Activated CD4-positive, CD25-positive, alpha-beta regulatory T cell treated with anti-CD3 and anti-CD28 coated beads, Interleukin-2, amount 50 U/mL, for 24 hours (primary cell): ENCODE measurements around the gene FOXD2.
"Not testable (repeated sequence)": the region's sequence is repeated elsewhere in the genome, so short reads cannot be mapped to it uniquely, and the experiment has no call there.

Experiments used
- ATAC-seq, 2 donors: fragments of 150-1000 bp; cut with Tn5 transposase; one replicate each; pipeline ENCODE4 v1.10.0; 2021; ENCODE audit warnings: mild to moderate bottlenecking in 1 of 2, moderate library complexity in 1 of 2

Gene FOXD2

GRCh38 chr1:47440599-47441081 lies 2.8 kb downstream of the FOXD2 start:
- ATAC-seq, result no peak

- no peak for ATAC-seq
These were observed 3.7 kb downstream of the FOXD2 start for GRCh38 chr1:47441450-47442106.

- ATAC-seq, result no peak
These were observed 4.4 kb downstream of the FOXD2 start for GRCh38 chr1:47442202-47442601.

GRCh38 chr1:47442842-47443529 lies 5.1 kb downstream of the FOXD2 start:
- ATAC-seq, result no peak

GRCh38 chr1:47443530-47444296 lies 5.9 kb downstream of the FOXD2 start:
- no peak for ATAC-seq

GRCh38 chr1:47444297-47444561 lies 6.4 kb downstream of the FOXD2 start:
- no peak for ATAC-seq

GRCh38 chr1:47444562-47445465 lies 7.0 kb downstream of the FOXD2 start:
- ATAC-seq, result peak in 1 of 2 donors; percentile 59

GRCh38 chr1:47445823-47446550 lies 8.1 kb downstream of the FOXD2 start:
- no peak for ATAC-seq

- ATAC-seq, result no peak
These were observed 10.8 kb downstream of the FOXD2 start for GRCh38 chr1:47448462-47449222.

GRCh38 chr1:47449822-47450552 lies 12.1 kb downstream of the FOXD2 start:
- no peak for ATAC-seq

- no peak for ATAC-seq
These were observed 12.8 kb downstream of the FOXD2 start for GRCh38 chr1:47450606-47451005.

GRCh38 chr1:47452426-47452825 lies 14.6 kb downstream of the FOXD2 start:
- ATAC-seq, result no peak

GRCh38 chr1:47453910-47454309 lies 16.1 kb downstream of the FOXD2 start:
- ATAC-seq, result not testable (repeated sequence)

- no peak for ATAC-seq
These were observed 18.4 kb downstream of the FOXD2 start for GRCh38 chr1:47456250-47456649.

- not testable (repeated sequence) for ATAC-seq
These were observed 19.7 kb downstream of the FOXD2 start for GRCh38 chr1:47457547-47457946.

GRCh38 chr1:47459253-47459788 lies 21.5 kb downstream of the FOXD2 start:
- no peak for ATAC-seq

GRCh38 chr1:47460040-47460439 lies 22.2 kb downstream of the FOXD2 start:
- ATAC-seq, result no peak

- ATAC-seq, result no peak
These were observed 22.6 kb downstream of the FOXD2 start for GRCh38 chr1:47460456-47460855.

- ATAC-seq, result no peak
These were observed 27.8 kb downstream of the FOXD2 start for GRCh38 chr1:47465605-47466004.

- ATAC-seq, result no peak
These were observed 31.0 kb downstream of the FOXD2 start for GRCh38 chr1:47468709-47469389.
